COR-L47 (cell line): ENCODE data around the gene PCGF3.
"Not testable (repeated sequence)": the region's sequence is repeated elsewhere in the genome, so short reads cannot be mapped to it uniquely, and the experiment has no call there.

Source experiments
- DNase-seq: peaks from one replicate; lab custom pipeline; 2025; lab: John Stamatoyannopoulos, UW

The PCGF3 gene

DNA sequence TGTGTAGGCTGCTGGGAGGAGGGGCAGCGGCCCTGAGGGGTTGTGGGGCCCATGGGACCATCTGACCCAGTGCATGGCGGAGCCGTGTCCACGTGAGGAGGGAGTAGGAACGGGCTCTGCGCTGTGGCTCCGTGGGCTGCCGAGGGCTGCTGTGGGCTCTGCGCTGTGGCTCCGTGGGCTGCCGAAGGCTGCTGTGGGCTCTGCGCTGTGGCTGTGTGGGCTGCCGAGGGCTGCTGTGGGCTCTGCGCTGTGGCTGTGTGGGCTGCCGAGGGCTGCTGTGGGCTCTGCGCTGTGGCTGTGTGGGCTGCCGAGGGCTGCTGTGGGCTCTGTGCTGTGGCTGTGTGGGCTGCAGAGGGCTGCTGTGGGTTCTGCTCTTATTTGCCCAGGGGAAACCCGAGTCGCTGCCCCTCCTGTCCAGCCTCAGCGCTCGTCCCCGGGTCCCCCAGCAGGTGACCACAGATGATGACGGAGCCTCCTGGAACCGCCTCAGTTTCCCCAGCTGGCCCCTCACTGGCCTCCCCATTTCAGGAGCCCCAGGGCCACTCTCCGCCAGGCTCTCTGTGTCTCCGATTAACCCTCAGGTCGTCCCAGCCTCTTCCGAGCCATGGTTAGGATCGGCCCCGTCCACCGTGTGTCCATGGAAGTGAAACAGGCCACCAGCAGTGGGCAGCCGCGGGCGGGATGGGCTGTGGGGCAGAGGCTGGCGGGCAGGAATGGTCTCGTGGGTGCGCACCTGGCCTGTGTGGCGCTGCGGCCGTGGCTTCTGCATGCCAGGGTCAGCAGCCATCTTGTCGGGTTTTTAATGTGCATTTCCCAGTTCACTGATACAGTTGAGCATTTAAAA is 20.0 kb downstream of the PCGF3 start:
- DNase-seq: no peak

DNA sequence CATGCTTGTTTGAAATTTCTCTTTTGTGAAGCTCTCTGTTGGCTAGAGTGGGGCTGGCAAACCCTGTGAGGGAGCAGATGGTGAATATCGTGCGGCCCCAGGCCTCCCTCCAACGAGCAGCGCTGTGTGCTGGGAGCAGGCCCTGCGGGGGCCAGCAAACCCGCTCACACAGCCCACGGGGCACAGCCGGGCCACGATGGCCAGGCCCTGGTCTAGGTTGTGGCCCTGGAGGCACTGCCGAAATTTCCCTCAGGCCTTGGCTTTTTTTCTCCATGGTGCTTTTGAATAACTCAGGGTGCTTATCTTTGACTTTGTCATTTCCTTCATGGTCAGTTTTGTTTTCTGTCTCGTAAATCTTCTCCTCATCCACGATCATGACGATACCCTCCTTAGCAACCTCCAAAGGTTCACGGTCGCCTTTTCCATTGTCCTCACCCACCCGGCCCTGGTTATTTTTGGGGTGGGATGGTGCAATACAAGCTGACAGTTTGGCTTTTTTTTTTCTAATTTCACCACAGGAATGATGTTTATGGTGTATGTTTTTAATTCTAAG is 20.7 kb downstream of the PCGF3 start:
- no peak for DNase-seq

DNA sequence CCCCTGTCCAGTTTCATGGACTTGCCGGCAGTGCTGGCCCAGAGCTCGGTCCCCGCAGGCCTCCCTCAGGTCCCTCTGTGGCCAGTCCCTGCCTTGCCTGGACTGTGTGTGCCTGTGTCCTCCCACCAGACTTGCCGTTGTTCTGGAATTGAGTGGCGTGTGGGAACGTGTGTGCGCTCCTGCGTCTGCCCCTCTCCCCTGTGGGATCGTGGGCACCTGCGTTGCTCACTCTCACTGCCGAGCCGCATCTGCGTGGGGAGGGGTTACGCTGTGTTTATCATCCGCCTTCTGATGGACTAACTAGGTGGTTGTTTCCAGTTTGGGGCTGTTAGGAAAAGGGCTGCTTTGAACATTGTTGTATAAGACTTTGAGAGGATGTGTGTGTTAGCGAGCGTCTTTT is 21.2 kb downstream of the PCGF3 start:
- DNase-seq: no peak

DNA sequence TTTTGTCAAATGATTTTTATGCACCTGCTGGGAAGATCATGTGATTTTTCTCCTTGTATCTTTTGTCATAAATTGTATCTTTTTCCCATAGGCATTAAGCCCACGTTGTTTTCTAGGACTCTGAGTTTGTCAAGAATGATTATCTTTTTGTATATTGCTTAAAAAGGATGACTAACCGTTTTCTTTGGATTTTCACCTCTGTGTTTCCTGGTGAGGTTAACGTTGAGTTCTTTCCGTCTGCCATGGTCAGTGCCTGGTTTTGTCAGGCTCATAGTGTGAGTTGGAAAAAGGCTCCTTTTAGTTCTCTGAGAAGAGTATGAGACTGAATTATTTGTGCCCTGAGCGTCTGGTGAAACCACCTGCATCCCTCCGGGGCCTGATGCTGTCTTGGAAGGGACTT is 21.9 kb downstream of the PCGF3 start:
- no peak for DNase-seq

DNA sequence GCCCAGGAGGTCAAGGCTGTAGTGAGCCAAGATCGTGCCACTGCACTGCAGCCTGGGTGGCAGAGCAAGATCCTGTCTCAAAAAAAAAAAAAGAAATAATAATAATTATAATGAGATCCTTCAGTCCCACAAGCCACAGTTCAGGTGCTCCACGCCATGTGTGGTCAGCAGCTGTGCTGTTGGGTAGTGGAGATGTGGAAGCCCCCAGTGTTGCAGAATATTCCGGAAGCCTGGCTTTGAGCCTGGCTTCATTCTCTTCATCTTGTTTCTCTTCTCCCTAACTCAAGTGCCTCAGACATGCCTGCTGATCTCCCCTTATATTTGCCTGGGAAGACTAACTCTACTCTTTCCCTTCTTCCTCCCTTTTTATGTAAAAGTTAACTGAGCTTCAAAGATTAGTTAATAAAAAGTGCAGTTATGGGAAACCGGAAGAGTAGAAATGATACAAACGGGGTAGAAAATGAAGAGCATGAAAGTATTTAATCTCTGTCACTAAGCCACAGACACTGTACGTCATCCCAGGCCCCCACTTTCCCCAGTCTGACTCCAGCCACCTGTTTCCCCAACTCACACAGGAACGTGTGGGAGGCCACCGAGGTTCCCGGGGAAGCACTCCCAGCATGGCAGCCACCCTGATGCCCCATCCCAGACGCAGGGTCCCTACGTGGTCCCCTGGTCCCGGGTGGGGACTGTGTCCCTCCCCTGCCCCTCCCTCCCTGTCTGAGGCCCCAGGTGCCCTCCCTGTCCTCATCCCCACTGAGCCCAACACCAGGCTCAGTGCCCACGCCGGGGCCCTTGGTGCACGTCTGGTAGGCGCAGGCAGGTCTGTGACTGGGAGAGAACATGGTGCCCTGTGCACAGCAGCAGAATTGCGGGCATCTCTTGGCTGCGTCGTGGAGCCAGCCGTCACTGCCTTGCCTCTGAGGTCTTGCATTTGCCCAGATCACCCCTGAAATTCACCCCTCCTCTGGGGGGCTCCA is 24.0 kb downstream of the PCGF3 start:
- no peak for DNase-seq

DNA sequence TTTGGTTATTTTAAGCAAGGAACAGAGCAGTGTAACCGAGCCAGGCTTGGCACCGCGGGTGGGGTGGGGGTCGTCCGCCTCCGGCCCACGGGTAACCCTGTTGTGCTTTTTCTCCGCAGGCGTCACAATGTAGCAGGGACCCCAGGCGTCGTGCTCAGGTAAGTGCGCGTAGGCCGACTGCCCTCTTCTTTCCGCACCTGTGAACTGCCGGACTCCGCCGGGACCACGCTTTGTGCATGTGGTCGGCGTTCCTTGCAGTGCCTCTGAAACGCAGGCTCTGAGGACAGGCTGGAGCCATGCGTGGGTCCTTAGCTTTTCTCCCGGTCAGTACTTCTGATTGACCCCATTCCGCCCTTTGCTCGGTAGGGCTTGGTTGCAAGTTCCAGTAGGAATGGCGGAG is 24.9 kb downstream of the PCGF3 start:
- no peak for DNase-seq

DNA sequence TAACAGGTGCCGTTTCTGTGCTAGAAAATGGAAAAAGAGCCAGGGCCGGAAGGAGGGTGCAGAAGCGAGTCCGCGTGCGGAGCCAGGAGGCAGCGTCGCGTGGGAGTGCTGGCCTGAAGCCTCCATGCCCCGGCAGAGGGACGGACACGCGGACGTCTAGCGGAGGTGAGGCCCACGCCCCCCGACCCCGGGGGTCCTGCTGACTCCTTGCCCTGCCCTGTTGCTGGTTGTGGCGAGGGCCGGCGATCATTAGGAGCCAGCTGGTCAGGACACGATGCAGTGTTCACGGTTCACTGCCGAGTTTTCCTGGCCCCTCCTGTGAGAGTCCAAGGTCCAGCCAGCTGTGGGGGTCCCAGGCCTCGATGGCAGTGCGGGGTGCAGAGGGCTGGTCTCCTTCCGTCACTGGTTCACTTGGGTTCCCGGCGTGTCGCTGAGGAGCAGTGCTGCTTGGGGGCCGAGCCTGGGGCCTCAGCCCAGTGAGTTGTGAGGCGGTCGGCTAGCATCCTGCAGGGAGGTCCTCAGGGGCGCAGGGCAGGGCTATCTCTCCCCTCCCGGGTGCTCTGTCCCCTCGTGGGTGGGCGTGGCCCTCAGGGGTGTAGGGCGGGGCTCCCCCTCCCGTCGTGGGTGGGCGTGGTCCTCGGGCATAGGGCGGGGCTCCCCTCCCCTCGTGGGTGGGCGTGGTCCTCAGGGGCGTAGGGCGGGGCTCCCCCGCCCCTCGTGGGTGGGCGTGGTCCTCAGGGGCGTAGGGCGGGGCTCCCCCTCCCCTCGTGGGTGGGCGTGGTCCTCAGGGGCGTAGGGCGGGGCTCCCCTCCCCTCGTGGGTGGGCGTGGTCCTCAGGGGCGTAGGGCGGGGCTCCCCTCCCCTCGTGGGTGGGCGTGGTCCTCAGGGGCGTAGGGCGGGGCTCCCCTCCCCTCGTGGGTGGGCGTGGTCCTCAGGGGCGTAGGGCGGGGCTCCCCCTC is 25.6 kb downstream of the PCGF3 start:
- DNase-seq: not testable (repeated sequence)

DNA sequence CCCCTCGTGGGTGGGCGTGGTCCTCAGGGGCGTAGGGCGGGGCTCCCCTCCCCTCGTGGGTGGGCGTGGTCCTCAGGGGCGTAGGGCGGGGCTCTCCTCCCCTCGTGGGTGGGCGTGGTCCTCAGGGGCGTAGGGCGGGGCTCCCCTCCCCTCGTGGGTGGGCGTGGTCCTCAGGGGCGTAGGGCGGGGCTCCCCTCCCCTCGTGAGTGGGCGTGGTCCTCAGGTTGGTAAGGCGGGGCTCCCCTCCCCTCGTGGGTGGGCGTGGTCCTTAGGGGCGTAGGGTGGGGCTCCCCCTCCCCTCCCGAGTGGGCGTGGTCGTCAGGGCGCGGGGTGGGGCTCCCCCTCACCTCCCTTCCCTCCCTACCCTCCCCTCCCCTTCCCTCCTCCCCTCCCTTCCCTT is 26.3 kb downstream of the PCGF3 start:
- DNase-seq: not testable (repeated sequence)

DNA sequence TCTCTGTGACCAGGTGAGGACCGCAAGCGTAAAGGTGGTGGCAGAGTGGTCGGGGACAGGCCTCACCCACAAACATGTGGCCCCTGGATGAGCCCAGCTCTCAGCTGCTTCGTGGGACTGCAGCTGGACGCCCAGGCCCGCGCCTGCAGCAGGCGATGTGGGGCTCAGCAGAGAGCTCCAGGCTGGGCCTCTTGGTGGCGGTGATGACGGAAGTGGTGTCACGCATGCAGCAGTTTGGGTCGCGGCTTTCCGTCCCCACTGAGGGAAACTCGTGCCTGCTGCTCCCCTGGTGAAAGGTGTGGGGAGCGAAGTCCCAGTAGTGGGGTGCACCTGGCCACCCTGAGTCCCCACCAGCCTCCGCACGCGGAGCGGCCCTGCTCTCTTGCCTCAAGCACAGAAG is 26.9 kb downstream of the PCGF3 start:
- no peak for DNase-seq

DNA sequence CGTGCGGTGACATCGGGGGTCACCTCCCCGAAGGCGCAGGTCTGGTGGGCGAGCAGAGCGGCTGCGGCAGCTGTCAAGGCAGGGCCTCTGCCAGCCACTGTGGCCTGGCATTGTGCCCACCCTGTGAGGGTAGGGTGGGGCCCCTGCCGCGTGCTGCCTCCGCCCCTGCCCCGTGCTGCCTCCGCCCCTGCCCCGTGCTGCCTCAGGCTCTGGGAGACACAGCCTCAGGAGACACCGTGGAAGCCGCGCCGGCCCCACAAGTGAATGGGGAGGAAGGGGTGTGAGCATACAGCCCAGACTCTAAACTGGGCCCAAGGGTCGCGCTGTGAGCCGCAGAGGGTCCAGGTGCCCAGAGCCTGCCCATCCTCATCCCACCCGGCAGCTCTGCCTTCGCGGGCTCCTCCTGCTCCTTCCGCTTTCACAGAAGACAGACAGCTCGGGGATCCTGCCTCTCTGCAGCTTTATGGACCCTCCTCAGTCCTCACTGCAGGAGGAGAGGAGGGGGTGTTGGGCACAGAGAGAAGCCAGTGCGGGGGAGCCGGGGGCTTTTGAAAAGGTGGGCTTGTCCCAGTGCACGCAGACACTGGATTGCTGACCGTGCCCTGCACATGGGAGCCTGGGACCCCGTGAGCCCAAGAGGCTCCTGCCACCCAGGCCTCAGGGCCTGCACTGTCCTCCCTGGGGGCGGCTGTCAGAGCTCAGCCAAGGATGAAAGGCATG is 27.4 kb downstream of the PCGF3 start:
- no peak for DNase-seq

DNA sequence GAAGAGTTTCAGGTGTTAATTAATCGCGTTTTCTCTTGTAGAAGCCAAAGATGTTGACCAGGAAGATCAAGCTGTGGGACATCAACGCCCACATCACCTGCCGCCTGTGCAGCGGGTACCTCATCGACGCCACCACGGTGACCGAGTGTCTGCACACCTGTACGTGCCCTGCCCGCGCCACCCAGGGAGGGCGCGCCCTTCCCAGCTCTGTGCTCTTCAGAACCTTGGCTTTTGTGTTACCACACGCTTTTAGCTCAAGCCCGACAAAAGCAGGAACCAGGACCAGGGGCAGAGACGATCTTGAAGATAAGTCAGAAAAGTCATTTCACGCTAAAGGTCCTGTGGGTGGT is 28.0 kb downstream of the PCGF3 start:
- no peak for DNase-seq

DNA sequence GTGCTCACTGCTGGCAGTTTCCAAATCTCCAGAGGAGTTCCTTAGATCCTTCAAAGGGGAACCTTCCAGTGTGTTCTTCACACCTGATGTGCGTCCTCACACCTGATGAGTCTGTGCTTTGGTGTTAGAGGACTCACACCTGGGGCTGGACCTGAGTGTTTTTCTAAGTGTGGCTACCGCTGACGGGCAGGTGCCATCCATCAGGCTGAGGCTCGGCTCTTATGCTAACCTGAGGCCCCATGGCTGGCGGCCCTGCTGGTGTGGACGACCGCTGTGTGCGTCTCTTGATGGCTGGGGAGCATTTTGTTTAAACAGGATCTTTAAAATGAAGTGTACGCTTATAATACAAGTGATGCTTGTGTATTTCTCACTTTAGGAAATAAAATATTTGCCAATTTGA is 28.4 kb downstream of the PCGF3 start:
- DNase-seq: no peak

DNA sequence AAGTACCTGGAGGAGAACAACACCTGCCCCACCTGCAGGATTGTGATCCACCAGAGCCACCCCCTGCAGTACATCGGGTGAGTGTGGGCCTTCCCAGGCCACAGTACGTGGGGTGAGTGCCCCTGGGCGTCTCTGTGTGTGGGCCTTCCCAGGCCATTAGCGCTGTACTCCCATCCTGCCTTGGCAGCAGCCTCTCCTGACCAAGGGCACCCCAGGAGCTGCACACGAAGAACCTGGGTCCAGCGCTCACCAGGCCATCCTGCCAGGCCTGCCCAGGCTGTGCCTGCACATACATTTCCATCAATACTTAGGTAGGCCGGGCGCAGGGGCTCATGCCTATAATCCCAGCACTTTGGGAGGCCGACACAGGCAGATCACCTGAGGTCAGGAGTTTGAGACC is 29.3 kb downstream of the PCGF3 start:
- DNase-seq: no peak

DNA sequence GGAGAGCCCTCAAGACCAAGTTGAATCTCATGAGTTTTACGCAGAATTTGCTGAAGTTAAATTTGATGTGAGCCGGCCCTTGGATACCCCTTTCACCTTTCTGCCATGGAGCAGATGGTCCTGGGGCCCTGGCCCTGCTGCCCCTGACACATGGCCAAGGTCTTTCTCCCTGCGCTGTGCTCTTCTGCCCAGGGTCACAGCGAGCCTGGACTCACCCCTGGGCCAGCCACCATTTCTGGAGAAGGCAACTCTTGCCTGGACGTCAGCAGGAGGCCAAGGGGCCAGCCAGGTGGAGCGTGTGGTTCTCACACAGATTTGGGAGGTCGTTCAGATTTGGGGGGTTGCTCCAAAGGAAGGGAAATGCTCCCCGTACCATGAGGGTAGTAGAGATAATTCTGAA is 30.0 kb downstream of the PCGF3 start:
- no peak for DNase-seq

DNA sequence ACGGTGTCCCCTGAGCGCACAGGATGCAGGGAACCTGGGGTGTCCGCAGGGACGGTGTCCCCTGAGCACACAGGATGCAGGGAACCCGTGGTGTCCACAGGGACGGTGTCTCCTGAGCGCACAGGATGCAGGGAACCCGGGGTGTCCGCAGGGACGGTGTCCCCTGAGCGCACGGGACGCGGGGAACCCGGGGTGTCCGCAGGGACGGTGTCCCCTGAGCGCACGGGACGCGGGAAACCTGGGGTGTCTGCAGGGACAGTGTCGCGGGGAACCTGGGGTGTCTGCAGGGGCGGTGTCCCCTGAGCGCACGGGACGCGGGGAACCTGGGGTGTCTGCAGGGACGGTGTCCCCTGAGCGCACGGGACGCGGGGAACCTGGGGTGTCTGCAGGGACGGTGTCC is 30.9 kb downstream of the PCGF3 start:
- DNase-seq: not testable (repeated sequence)

DNA sequence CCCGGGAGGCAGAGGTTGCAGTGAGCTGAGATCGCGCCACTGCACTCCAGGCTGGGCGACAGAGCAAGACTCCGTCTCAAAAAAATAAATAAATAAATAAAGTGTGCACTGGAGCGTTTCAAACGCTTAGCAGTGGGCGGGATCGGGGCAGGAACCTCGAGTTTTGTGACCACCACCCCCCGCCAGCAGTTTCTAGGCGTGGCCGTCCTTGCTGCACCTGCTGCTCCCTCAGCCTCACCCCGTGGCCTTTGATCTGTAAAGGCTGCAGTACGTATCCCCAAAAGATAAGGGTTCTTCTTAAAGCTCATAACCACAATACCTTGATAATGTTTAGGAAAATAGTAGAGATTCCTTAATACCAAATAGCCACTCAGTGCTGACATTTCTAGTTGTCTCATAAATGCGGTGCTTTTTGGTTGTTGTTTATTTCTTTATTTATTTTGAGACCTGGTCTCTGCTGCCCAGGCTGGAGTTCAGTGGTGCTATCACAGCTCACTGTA is 33.2 kb downstream of the PCGF3 start:
- DNase-seq: no peak

DNA sequence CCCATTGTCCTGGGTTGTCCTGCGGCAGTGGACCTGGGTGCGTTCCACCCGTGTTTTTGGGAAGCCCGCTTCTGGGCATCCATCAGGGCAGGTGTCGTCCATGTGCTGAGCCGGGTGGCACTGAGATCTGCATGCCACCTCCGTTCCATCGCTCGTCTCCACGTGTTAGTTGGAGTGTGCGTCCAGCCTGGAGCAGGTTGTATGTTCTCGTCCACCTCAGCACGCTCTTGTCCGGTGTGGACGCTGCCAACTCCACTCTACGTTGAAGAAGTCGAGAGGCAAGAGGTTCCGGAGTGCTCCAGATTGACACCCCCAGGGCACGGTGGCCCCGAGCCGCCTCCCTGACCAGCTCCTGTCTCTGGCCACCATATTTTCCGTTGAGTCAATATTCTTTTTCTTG is 33.9 kb downstream of the PCGF3 start:
- DNase-seq: no peak

DNA sequence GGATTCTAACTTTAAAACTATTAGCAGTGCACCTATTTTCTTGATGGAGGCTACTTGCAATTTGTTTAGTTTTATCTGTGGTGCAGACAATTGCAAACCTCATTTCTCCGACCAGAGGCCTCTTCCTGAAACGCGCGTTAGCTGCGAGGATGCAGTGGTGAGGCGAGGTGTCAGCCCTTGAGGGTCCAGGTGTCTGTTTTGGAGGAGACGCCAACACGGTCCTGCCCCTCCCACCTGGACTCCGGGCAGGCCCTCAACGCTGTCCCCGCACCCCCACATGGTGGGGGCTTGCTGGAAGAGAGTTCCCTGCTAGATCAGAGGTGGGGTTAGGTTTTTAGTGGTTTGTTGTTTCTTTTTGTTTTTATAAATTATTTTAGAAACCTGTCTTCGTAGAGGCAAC is 34.4 kb downstream of the PCGF3 start:
- no peak for DNase-seq

DNA sequence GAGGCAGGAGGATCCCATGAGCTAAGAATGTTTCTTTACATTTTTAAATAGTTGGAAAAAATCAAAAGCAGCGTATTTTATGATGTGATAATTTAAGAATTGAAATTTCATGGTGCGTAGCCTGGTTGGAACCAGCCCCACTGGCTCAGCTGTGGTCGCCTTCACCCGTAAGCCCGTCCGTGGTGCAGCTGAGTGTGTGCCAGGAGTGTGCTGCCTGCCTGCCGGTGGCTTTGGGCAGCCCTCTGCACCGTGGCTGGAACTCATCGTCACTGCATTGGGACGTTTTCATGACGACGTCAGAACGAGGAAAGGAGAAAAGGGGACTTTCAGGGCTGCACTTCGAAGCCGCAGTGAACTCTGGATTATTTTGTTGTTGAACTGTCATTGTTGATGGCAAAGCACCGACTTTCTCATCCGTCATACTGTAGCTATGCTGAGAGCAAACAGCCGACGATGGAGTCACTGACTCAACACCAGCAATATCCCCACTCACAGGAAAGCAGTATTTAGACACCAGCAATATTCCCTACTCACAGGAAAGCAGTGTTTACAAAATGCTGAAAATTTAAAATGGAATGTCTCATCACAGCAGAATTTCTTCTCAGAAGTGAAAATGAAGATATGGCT is 35.1 kb downstream of the PCGF3 start:
- DNase-seq: no peak

DNA sequence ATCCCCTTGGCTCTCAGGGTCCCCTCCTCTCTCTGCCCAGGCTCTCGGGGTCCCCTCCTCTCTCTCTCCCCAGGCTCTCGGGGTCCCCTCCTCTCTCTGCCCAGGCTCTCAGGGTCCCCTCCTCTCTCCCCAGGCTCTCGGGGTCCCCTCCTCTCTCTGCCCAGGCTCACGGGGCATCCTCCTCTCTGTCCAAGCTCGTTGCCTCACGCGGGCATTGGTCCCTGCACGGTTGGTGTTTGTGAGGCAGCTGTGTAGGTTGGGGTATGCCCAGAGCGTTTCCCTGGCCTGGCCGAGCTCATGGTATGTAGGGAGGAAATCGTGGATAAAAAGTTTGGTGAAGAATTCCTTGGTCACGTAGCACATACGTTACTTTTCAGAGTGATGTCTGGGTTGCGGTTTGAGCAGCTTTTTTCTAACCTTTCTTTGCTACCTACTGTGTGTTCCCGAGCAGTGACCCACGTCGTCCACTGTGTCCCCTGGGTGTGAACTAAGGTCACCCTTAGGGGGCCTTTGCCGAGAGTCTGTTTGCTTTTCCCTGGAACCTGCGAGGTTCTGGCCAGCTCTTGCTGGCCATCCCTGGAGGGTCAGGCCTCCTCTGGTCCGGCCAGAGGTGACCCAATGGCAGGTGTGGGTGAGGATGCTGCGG is 36.6 kb downstream of the PCGF3 start:
- DNase-seq: no peak
